HepG2 (cell line): Measurements from ENCODE around the gene NTN4. TPM values are rescaled to one million over a fixed set of nuclear protein-coding genes. Genes with fewer than 3 reads are reported as not detected.
A peak's percentile ranks its signal among the peaks of the same experiment; 100 is the strongest.

Experiments
- CHCHD3 ChIP-seq: sonication (generic); formaldehyde crosslinking; IDR thresholded peaks from 2 replicates; pipeline ENCODE4 v1.8.0; 2022; ENCODE audit warnings: mild to moderate bottlenecking, missing genetic modification reagents, moderate library complexity
- ELF3 ChIP-seq: IDR thresholded peaks from 2 replicates; pipeline ENCODE4 v1.6.1; 2016; ENCODE audit warnings: missing genetic modification reagents, missing compliant biosample characterization
- PHF8 ChIP-seq: sonication (generic); formaldehyde crosslinking; IDR thresholded peaks from 2 replicates; pipeline ENCODE4 v1.5.0; 2020; ENCODE audit warnings: missing genetic modification reagents
- STAG1 ChIP-seq: sonication (generic); formaldehyde crosslinking; IDR thresholded peaks from 2 replicates; pipeline ENCODE4 v1.4.0; 2020; ENCODE audit warnings: missing genetic modification reagents
- U2AF1 ChIP-seq: fragments of 200-400 bp; formaldehyde crosslinking; optimal IDR thresholded peaks from 2 replicates; pipeline ENCODE3; 2017; ENCODE audit warnings: mild to moderate bottlenecking, low read depth, low read length
- ZBTB1 ChIP-seq: sonication (generic); formaldehyde crosslinking; IDR thresholded peaks from 2 replicates; pipeline ENCODE4 v1.4.0; 2020; ENCODE audit warnings: missing genetic modification reagents, borderline replicate concordance
- ZEB1 ChIP-seq: IDR thresholded peaks from 2 replicates; pipeline ENCODE4 v1.6.1; 2012; ENCODE audit warnings: mild to moderate bottlenecking, low read depth, inconsistent platforms; ENCODE audit not compliant: insufficient replicate concordance
- ZNF251 ChIP-seq: sonication (generic); formaldehyde crosslinking; IDR thresholded peaks from 2 replicates; pipeline ENCODE4 v1.9.0; 2021; ENCODE audit warnings: mild to moderate bottlenecking, missing genetic modification reagents
- ZNF331 ChIP-seq: sonication (generic); formaldehyde crosslinking; IDR thresholded peaks from 2 replicates; pipeline ENCODE4 v1.4.0; 2020; ENCODE audit warnings: missing genetic modification reagents
- ZNF33B ChIP-seq: sonication (generic); formaldehyde crosslinking; IDR thresholded peaks from 2 replicates; pipeline ENCODE4 v1.5.1; 2020; ENCODE audit warnings: mild to moderate bottlenecking, missing genetic modification reagents
- ZNF343 ChIP-seq: sonication (generic); formaldehyde crosslinking; IDR thresholded peaks from 2 replicates; pipeline ENCODE4 v1.4.0; 2020; ENCODE audit warnings: mild to moderate bottlenecking, missing genetic modification reagents
- ZNF567 ChIP-seq: sonication (generic); formaldehyde crosslinking; IDR thresholded peaks from 2 replicates; pipeline ENCODE4 v1.8.1; 2023; ENCODE audit warnings: mild to moderate bottlenecking, missing genetic modification reagents, borderline replicate concordance
- ZNF615 ChIP-seq: sonication (generic); formaldehyde crosslinking; IDR thresholded peaks from 2 replicates; pipeline ENCODE4 v1.5.0; 2020; ENCODE audit warnings: mild to moderate bottlenecking, missing genetic modification reagents, borderline replicate concordance
- polyA plus RNA-seq, 8 experiments: library from polyadenylated mRNA; depleted of rRNA in 3 of 8; stranded (reverse) in 7 of 8; unstranded in 1 of 8; fragments of >200 nt; fragmentation: Illumina TruSeq in 4 of 8; extraction: Trizol in 4 of 8; gene quantifications; 2 replicates each; pipeline versions ENCODE4 v1.2.1 to v1.2.3, GENCODE V29; 2011 to 2016; ENCODE audit warnings: low read depth in 4 of 8, missing spikeins in 1 of 8, mixed read lengths in 1 of 8; ENCODE audit not compliant: insufficient read depth in 1 of 8
- total RNA-seq, 5 experiments: library from RNA; depleted of rRNA; stranded (reverse); fragments of >200 nt; fragmentation: Illumina TruSeq; extraction: Trizol; gene quantifications; 2 replicates each; pipeline ENCODE4 v1.2.3, GENCODE V29; 2016; ENCODE audit warnings: low read depth in 1 of 5
- TF ChIP-seq, protein P1 (sequence below): sonication (generic); formaldehyde crosslinking; conservative IDR thresholded peaks from 2 replicates; pipeline ENCODE4 v1.4.0; 2020; ENCODE audit warnings: missing genetic modification reagents
- TF ChIP-seq, protein P2 (sequence below): sonication (generic); formaldehyde crosslinking; IDR thresholded peaks from 2 replicates; pipeline ENCODE4 v1.9.0; 2022; ENCODE audit warnings: missing genetic modification reagents, mild to moderate bottlenecking, borderline replicate concordance
- TF ChIP-seq, protein P3 (sequence below): sonication (generic); formaldehyde crosslinking; IDR thresholded peaks from 2 replicates; pipeline ENCODE4 v1.5.0; 2020; ENCODE audit warnings: missing genetic modification reagents
- TF ChIP-seq, protein P4 (sequence below): sonication (generic); formaldehyde crosslinking; IDR thresholded peaks from 2 replicates; pipeline ENCODE4 v1.5.1; 2020; ENCODE audit warnings: mild to moderate bottlenecking, missing genetic modification reagents, moderate library complexity
- TF ChIP-seq, protein P5 (sequence below): IDR thresholded peaks from 2 replicates; pipeline ENCODE4 v1.6.1; 2016; ENCODE audit warnings: missing compliant biosample characterization, missing genetic modification reagents, borderline replicate concordance
- TF ChIP-seq, protein P6 (sequence below): sonication (generic); formaldehyde crosslinking; IDR thresholded peaks from 2 replicates; pipeline ENCODE4 v1.5.0; 2020; ENCODE audit warnings: missing genetic modification reagents, mild to moderate bottlenecking, borderline replicate concordance

Gene NTN4
- total and polyA plus RNA-seq, 2 of the 13 experiments (the other 11 are each of a cell fraction or from before 2014, with no cell fraction given), result 7.8 to 11.5 TPM

DNA sequence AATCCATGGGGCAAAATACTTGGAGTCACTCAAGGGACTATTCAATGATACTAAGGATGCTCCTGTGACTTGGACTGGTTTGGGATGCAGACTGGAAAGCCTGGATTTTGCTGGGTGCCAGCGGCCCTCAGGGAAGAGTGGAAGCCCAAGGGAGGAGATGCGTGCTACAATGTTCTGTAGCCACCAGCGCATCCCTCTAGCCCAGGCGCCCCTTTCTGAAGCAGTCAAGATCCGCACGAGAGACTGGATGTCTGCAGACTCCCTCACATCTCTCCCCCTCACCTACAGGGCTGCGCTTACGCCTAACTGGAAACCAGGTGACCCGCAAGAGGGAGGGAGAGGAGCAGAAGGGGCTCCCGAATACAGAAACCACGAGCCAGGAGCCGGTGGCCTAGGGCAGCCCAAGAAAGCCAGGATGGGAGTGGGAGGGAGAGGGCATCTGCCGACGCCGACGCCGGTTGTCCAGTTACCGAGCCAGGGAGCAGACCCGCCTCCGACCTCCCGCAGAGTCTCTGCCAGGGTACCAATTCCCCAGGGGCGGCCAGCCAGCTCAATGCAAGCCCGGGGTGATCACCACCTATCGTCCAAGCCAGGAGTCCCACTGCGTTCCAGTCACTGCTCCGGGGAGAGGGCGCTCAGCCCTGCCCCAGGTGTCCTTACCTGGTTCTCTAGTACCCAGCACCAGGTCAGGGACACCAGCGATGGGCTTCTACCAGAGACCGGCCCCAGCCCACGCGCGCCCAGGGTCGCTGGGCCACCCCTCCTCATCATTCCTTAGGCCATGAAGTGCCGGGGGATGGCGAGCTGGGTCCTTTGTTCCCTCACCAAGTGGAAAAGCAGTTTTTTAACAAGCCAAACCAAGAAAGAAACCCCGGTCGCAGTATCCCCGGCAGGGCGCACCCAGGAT, 1.2 kb downstream of the NTN4 start (continued):
- TF ChIP-seq, protein P1, sequence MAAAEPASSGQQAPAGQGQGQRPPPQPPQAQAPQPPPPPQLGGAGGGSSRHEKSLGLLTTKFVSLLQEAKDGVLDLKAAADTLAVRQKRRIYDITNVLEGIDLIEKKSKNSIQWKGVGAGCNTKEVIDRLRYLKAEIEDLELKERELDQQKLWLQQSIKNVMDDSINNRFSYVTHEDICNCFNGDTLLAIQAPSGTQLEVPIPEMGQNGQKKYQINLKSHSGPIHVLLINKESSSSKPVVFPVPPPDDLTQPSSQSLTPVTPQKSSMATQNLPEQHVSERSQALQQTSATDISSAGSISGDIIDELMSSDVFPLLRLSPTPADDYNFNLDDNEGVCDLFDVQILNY (CRISPR knock-in tag), result no peak
- 0 out of 2 replicates have a peak, but pooled peaks have one; percentile 14 for TF ChIP-seq ELF3 (CRISPR knock-in tag)
- TF ChIP-seq, protein P2, sequence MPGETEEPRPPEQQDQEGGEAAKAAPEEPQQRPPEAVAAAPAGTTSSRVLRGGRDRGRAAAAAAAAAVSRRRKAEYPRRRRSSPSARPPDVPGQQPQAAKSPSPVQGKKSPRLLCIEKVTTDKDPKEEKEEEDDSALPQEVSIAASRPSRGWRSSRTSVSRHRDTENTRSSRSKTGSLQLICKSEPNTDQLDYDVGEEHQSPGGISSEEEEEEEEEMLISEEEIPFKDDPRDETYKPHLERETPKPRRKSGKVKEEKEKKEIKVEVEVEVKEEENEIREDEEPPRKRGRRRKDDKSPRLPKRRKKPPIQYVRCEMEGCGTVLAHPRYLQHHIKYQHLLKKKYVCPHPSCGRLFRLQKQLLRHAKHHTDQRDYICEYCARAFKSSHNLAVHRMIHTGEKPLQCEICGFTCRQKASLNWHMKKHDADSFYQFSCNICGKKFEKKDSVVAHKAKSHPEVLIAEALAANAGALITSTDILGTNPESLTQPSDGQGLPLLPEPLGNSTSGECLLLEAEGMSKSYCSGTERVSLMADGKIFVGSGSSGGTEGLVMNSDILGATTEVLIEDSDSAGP (CRISPR knock-in tag), result no peak
- TF ChIP-seq ZNF331 (CRISPR knock-in tag), result 0 out of 2 replicates have a peak, but pooled peaks have one; percentile 11
- TF ChIP-seq, protein P3, sequence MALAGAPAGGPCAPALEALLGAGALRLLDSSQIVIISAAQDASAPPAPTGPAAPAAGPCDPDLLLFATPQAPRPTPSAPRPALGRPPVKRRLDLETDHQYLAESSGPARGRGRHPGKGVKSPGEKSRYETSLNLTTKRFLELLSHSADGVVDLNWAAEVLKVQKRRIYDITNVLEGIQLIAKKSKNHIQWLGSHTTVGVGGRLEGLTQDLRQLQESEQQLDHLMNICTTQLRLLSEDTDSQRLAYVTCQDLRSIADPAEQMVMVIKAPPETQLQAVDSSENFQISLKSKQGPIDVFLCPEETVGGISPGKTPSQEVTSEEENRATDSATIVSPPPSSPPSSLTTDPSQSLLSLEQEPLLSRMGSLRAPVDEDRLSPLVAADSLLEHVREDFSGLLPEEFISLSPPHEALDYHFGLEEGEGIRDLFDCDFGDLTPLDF, result no peak
- TF ChIP-seq, protein P4, sequence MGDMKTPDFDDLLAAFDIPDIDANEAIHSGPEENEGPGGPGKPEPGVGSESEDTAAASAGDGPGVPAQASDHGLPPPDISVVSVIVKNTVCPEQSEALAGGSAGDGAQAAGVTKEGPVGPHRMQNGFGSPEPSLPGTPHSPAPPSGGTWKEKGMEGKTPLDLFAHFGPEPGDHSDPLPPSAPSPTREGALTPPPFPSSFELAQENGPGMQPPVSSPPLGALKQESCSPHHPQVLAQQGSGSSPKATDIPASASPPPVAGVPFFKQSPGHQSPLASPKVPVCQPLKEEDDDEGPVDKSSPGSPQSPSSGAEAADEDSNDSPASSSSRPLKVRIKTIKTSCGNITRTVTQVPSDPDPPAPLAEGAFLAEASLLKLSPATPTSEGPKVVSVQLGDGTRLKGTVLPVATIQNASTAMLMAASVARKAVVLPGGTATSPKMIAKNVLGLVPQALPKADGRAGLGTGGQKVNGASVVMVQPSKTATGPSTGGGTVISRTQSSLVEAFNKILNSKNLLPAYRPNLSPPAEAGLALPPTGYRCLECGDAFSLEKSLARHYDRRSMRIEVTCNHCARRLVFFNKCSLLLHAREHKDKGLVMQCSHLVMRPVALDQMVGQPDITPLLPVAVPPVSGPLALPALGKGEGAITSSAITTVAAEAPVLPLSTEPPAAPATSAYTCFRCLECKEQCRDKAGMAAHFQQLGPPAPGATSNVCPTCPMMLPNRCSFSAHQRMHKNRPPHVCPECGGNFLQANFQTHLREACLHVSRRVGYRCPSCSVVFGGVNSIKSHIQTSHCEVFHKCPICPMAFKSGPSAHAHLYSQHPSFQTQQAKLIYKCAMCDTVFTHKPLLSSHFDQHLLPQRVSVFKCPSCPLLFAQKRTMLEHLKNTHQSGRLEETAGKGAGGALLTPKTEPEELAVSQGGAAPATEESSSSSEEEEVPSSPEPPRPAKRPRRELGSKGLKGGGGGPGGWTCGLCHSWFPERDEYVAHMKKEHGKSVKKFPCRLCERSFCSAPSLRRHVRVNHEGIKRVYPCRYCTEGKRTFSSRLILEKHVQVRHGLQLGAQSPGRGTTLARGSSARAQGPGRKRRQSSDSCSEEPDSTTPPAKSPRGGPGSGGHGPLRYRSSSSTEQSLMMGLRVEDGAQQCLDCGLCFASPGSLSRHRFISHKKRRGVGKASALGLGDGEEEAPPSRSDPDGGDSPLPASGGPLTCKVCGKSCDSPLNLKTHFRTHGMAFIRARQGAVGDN (CRISPR knock-in tag), result peak; percentile 66
- TF ChIP-seq, protein P5, sequence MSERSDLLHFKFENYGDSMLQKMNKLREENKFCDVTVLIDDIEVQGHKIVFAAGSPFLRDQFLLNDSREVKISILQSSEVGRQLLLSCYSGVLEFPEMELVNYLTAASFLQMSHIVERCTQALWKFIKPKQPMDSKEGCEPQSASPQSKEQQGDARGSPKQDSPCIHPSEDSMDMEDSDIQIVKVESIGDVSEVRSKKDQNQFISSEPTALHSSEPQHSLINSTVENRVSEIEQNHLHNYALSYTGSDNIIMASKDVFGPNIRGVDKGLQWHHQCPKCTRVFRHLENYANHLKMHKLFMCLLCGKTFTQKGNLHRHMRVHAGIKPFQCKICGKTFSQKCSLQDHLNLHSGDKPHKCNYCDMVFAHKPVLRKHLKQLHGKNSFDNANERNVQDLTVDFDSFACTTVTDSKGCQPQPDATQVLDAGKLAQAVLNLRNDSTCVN (CRISPR knock-in tag), result no peak
- TF ChIP-seq ZEB1, result peak; percentile 82
- 0 out of 2 replicates have a peak, but pooled peaks have one; percentile 51 for TF ChIP-seq CHCHD3 (CRISPR knock-in tag)
- TF ChIP-seq ZNF343 (CRISPR knock-in tag), result 0 out of 2 replicates have a peak, but pooled peaks have one; percentile 7
- TF ChIP-seq ZBTB1, result no peak
- TF ChIP-seq PHF8 (CRISPR knock-in tag), result peak; percentile 32
- TF ChIP-seq, protein P6, sequence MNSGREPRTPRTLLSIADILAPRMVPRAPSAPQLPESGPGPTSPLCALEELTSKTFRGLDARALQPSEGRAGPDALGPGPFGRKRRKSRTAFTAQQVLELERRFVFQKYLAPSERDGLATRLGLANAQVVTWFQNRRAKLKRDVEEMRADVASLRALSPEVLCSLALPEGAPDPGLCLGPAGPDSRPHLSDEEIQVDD (CRISPR knock-in tag), result no peak
- TF ChIP-seq ZNF33B (CRISPR knock-in tag), result peak; percentile 62; the same call in 1 of the 2 replicates
- TF ChIP-seq ZNF251 (CRISPR knock-in tag), result no peak
- TF ChIP-seq ZNF615, result no peak
- no peak for TF ChIP-seq STAG1 (CRISPR knock-in tag)
- no peak for TF ChIP-seq U2AF1
- TF ChIP-seq ZNF567 (CRISPR knock-in tag), result no peak
